ENCODE measurements around the gene SPACA9.

SPACA9 gene

DNA sequence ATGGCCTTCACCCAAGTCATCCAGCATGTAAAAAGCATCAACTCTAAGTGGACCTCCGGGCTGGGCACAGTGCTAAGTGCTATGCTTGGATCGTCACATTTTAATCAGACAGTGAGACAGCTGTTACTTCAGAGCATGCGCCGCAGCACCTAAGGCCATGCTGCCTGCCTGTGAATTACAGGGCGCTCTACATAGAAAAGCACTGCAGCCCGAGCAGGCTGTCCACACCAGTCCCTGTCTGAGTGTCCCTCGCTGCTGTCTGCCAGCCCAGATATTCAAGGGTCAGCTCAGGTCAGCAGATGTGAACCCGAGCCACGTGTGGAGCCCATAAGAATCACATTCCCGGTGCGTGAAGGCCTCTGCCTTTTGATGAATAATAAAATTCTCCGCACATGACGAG is 37.7 kb upstream of the SPACA9 start:
- no peak for TF ChIP-seq CTCF (IDR thresholded peaks at IDR 0.05; ENCODE audit: control insufficient read depth, extremely low read depth, insufficient read depth)
- DNase-seq (ENCODE audit: low read depth): no peak
- H3K4me3 ChIP-seq (ENCODE audit: low read depth, low read length): no peak overlapping the region

DNA sequence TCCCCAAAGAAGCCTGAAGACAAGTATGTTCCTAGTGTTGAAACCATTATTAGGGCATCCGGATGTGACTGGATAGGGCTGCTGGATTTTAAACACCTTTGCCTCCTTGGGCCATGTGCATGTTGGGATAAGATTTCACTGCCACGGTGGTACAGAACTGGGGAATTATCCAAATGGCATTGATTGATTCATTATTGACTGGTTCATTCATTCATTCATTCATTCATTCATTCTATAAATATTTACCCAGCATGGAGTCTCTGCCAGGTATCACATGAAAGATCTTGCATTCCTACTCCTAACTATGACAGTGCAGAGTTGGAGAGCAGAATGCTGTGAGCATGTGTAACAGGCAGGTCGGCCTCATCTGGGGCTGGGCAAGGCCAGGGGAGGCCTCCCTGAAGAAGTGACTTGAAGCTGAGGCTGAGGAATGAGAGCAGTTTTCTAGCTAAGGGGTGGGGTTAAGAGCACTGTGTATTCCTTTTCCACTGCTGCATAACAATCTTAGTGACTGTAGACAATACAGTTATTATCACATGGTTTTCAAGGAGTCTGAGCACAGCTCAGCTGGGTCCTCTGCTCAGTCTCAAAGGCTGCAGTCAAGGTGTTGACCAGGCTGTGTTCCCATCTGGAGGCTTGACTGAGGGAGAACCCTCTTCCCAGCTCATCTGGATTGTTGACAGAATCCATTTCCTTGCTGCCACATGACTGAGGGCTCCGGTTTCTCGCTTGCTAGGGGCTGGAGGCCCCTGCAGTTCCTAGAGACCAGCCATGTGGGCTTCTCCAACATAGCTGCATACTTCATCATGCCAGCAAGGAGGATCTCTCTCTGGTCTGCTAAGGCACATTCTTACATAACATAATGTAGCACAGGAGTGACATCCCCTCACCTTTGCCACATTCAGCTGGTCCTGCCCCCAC is 36.3 kb upstream of the SPACA9 start:
- no peak for DNase-seq (ENCODE audit: low read depth)
- no peak overlapping the region for H3K4me3 ChIP-seq (ENCODE audit: low read depth, low read length)
- no peak for TF ChIP-seq CTCF (IDR thresholded peaks at IDR 0.05; ENCODE audit: control insufficient read depth, extremely low read depth, insufficient read depth)

DNA sequence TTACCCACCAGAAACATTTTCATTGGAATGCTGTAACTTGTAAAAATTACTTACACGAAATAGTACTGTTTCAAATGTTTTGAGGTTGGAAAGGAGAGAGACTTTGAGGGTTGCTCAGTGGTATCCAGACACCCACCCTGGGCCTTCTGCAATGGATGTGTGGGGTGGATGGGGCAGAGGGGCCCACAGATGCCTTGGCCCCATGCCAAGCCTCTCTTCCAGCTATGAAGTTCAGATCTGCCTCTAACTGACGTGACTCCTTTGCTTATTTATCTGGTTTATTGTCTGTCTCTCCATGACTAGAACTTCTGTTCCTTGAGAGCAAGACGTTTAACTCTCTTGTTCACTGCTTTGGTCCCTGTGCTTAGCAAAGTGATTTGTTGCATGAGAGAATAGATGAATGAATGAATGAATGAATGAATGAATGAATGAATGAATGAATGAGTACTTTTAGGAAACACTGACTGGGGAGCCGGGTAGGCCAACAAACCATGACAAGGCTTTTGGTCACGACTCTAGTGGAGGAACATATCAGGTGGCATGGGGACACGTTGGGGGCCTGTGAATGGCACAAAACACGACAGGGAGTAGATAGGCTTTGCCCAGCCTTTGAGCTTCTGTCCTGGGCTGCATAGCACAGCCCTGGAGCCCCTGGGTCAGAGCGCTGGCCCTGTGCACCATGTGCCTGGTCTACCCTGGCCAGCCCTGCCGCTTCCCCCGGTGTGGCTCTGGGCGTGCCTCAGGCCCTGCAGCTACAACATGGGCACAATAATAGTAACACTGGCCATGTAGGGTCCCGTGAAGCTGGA is 32.4 kb upstream of the SPACA9 start:
- no peak for TF ChIP-seq CTCF (IDR thresholded peaks at IDR 0.05; ENCODE audit: control insufficient read depth, extremely low read depth, insufficient read depth)
- H3K4me3 ChIP-seq (ENCODE audit: low read depth, low read length): no peak overlapping the region
- no peak for DNase-seq (ENCODE audit: low read depth)

DNA sequence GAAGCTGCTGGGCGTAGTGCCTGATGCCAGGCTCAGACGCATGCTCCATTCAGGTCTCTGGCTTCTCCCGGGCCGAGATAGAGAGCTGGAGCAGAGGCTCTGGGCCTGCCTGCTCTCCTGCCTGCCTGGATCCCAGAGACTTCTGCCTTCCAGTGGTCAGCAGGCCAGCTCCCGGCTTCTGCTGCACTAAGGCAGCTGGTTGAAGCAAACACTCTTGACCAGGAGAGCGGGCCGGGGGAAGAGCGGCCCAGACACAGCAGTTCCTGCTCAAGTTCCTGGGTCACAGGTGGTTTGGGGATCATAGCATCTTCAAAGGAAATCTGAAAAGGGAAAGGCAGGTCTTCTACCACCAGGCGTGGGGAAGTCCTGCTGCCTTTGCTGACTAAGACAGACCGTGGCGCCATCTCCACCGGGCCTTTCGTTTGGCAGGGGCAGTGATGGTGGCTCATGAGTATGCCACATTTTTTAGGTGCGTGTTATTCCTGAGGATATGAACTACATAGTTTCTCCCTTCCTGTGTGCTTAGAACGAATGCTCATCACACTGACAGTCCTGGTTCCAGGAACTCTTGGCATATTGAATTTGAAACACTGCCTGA is 31.7 kb upstream of the SPACA9 start:
- no peak for DNase-seq (ENCODE audit: low read depth)
- no peak overlapping the region for H3K4me3 ChIP-seq (ENCODE audit: low read depth, low read length)
- no peak for TF ChIP-seq CTCF (IDR thresholded peaks at IDR 0.05; ENCODE audit: control insufficient read depth, extremely low read depth, insufficient read depth)

GRCh38 chr9:132849185-132849706 is 29.5 kb upstream of the SPACA9 start:
- no peak overlapping the region for H3K4me3 ChIP-seq (ENCODE audit: low read depth, low read length)
- no peak for DNase-seq (ENCODE audit: low read depth)
- no peak for TF ChIP-seq CTCF (IDR thresholded peaks at IDR 0.05; ENCODE audit: control insufficient read depth, extremely low read depth, insufficient read depth)

DNA sequence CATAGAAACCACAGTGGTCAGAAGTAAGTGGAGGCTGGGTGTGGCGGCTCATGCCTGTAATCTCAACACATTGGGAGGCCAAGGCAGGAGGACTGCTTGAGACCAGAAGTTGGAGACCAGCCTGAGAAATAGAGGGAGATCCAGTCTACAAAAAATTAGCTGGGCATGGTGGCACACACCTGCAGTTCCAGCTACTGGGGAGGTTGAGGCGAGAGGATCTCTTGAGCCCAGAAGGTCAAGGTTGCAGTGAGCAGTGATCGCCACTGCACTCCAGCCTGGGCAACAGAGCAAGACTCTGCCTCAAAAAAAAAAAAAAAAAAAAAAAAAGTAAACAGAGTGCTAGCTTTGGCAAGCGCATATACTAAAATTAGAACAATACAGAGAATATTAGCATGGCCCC is 25.2 kb upstream of the SPACA9 start:
- DNase-seq (ENCODE audit: low read depth): no peak
- no peak for TF ChIP-seq CTCF (IDR thresholded peaks at IDR 0.05; ENCODE audit: control insufficient read depth, extremely low read depth, insufficient read depth)
- no peak overlapping the region for H3K4me3 ChIP-seq (ENCODE audit: low read depth, low read length)
